HL-60 (cell line): ENCODE measurements around the gene KCNAB3.
"Not testable (repeated sequence)": the region's sequence is repeated elsewhere in the genome, so short reads cannot be mapped to it uniquely, and the experiment has no call there.

Experiments used
- DNase-seq, 2 experiments: peaks; one replicate each; pipeline ENCODE4 v3.0.0-alpha.2; 2010 to 2020; ENCODE audit warnings: low read depth in 1 of 2, low spot score in 1 of 2
- H3K27ac ChIP-seq: fragments of 250-450 bp; sonication (Bioruptor Pico); replicated peaks from 2 replicates; pipeline ENCODE4 v1.5.1; 2020; ENCODE audit warnings: mild to moderate bottlenecking, moderate library complexity
- H3K27me3 ChIP-seq: fragments of 250-450 bp; sonication (Bioruptor Pico); 2 replicates; pipeline ENCODE4 v1.5.1; 2021; ENCODE audit warnings: mild to moderate bottlenecking, moderate library complexity; ENCODE audit not compliant: insufficient read depth, poor library complexity, severe bottlenecking
- H3K4me3 ChIP-seq: replicated peaks from 2 replicates; pipeline ENCODE4 v1.5.1; 2011; ENCODE audit warnings: mild to moderate bottlenecking, control low read depth, low read length; ENCODE audit not compliant: insufficient read depth
- CTCF ChIP-seq: IDR thresholded peaks from one replicate; pipeline ENCODE4 v1.5.1; 2011; ENCODE audit warnings: low read length, control low read depth, inconsistent platforms; ENCODE audit not compliant: insufficient read depth
- GABPA ChIP-seq: IDR thresholded peaks from 2 replicates; pipeline ENCODE4 v1.6.1; 2012; ENCODE audit warnings: low read depth
- POLR2AphosphoS5 ChIP-seq: IDR thresholded peaks from 2 replicates; pipeline ENCODE4 v1.6.1; 2012; ENCODE audit warnings: low read depth
- REST ChIP-seq: IDR thresholded peaks from 2 replicates; pipeline ENCODE4 v1.6.1; 2012; ENCODE audit warnings: low read depth; ENCODE audit not compliant: insufficient replicate concordance
- SPI1 ChIP-seq: IDR thresholded peaks from 2 replicates; pipeline ENCODE4 v1.6.1; 2012; ENCODE audit warnings: low read depth, mild to moderate bottlenecking, borderline replicate concordance

The KCNAB3 gene

GRCh38 chr17:7959503-7960253 is 30.0 kb upstream of the KCNAB3 start:
- TF ChIP-seq GABPA (no peak), CTCF (no peak), REST (no peak), SPI1 (no peak), POLR2AphosphoS5 (no peak)
- peak; percentile 11 to 73 for DNase-seq
- H3K27me3 ChIP-seq, result no peaks in the 10 kb centered on the region
- H3K4me3 ChIP-seq, result no peak overlapping the region
- peak overlapping the region; percentile 28 for H3K27ac ChIP-seq

GRCh38 chr17:7956228-7956965 is 26.7 kb upstream of the KCNAB3 start:
- Histone ChIP-seq H3K27ac (no peak overlapping the region), H3K27me3 (no peaks in the 10 kb centered on the region), H3K4me3 (no peak overlapping the region)
- TF ChIP-seq SPI1 (no peak), REST (no peak), POLR2AphosphoS5 (no peak), CTCF (no peak), GABPA (no peak)
- DNase-seq, result no peak

GRCh38 chr17:7955414-7956227 is 26.0 kb upstream of the KCNAB3 start:
- TF ChIP-seq CTCF (no peak), REST (no peak)
- DNase-seq, result no peak
- Histone ChIP-seq H3K27me3 (no peaks in the 10 kb centered on the region), H3K27ac (no peak overlapping the region), H3K4me3 (no peak overlapping the region)

- not testable (repeated sequence) for DNase-seq, H3K27ac ChIP-seq, H3K4me3 ChIP-seq, H3K27me3 ChIP-seq
Measured at GRCh38 chr17:7953266-7953665, 23.6 kb upstream of the KCNAB3 start.
